Endothelial cell (in vitro differentiated cells): ENCODE results near the gene PSME1. TPM values are rescaled to one million over a fixed set of nuclear protein-coding genes. Genes with fewer than 3 reads are reported as not detected.

Experiments used
- DNase-seq: peaks from one replicate; pipeline ENCODE4 v3.0.0; 2021; ENCODE audit warnings: low spot score
- H3K27ac Mint-ChIP-seq: one replicate; pipeline ENCODE4 v1.8.0; 2021; ENCODE audit warnings: mixed read lengths, inconsistent platforms; ENCODE audit not compliant: unreplicated experiment
- H3K27me3 Mint-ChIP-seq: one replicate; pipeline ENCODE4 v1.8.0; 2021; ENCODE audit warnings: mild to moderate bottlenecking, moderate library complexity, mixed read lengths, inconsistent platforms; ENCODE audit not compliant: unreplicated experiment
- H3K36me3 Mint-ChIP-seq: one replicate; pipeline ENCODE4 v1.8.0; 2021; ENCODE audit warnings: mild to moderate bottlenecking, low read depth, mixed read lengths, inconsistent platforms; ENCODE audit not compliant: unreplicated experiment
- H3K4me1 Mint-ChIP-seq: one replicate; pipeline ENCODE4 v1.8.0; 2021; ENCODE audit warnings: mild to moderate bottlenecking, mixed read lengths, inconsistent platforms; ENCODE audit not compliant: unreplicated experiment
- H3K4me3 Mint-ChIP-seq: one replicate; pipeline ENCODE4 v1.8.0; 2021; ENCODE audit warnings: mild to moderate bottlenecking, mixed read lengths, inconsistent platforms; ENCODE audit not compliant: unreplicated experiment
- H3K9me3 Mint-ChIP-seq: one replicate; pipeline ENCODE4 v1.8.0; 2021; ENCODE audit warnings: mixed read lengths, inconsistent platforms; ENCODE audit not compliant: unreplicated experiment
- CTCF ChIP-seq: fragments of 200-600 bp; sonication (generic); IDR thresholded peaks from one replicate; pipeline ENCODE4 v1.5.0; 2021; ENCODE audit warnings: antibody characterized with exemption; ENCODE audit not compliant: unreplicated experiment
- total RNA-seq: library from RNA; stranded (reverse); fragmentation: NEBNext Ultra II Directional; extraction: Animal tissue kit (Norgen Biotek cat#: 25700); gene quantifications from one replicate; pipeline ENCODE4 v1.2.1, GENCODE V29; 2021; ENCODE audit not compliant: unreplicated experiment

Gene PSME1
- total RNA-seq, 1 donor from 2014 or later: 43.6 TPM

DNA sequence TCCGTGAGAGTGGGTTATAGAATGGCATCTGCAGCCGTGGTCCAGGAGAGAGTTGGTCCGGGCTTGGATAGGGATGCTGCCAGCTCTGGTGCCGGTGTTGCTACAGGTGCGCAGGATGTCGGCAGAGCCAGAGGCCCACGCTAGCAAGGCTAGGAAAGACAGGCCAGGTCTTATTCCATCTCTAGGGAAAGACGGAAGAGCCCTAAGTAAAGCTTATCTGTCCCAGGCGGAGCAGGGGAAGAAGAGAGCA lies 485 bp upstream of the PSME1 start:
- Mint-ChIP-seq H3K27me3 (peaks cover 14% of the 10 kb centered on the region), H3K9me3 (no peaks in the 10 kb centered on the region), H3K27ac (peak overlapping the region; percentile 83), H3K36me3 (peaks cover 18% of the 10 kb centered on the region), H3K4me1 (peaks cover 36% of the 10 kb centered on the region), H3K4me3 (peak overlapping the region; percentile 97)
- no peak for TF ChIP-seq CTCF
- DNase-seq: no peak

GRCh38 chr14:24136684-24137528 lies 912 bp downstream of the PSME1 start:
- Mint-ChIP-seq H3K4me1 (peaks cover 27% of the 10 kb centered on the region), H3K27ac (no peak overlapping the region), H3K4me3 (peak overlapping the region; percentile 85), H3K36me3 (peaks cover 18% of the 10 kb centered on the region), H3K27me3 (peaks cover 14% of the 10 kb centered on the region), H3K9me3 (no peaks in the 10 kb centered on the region)
- no peak for TF ChIP-seq CTCF
- no peak for DNase-seq

DNA sequence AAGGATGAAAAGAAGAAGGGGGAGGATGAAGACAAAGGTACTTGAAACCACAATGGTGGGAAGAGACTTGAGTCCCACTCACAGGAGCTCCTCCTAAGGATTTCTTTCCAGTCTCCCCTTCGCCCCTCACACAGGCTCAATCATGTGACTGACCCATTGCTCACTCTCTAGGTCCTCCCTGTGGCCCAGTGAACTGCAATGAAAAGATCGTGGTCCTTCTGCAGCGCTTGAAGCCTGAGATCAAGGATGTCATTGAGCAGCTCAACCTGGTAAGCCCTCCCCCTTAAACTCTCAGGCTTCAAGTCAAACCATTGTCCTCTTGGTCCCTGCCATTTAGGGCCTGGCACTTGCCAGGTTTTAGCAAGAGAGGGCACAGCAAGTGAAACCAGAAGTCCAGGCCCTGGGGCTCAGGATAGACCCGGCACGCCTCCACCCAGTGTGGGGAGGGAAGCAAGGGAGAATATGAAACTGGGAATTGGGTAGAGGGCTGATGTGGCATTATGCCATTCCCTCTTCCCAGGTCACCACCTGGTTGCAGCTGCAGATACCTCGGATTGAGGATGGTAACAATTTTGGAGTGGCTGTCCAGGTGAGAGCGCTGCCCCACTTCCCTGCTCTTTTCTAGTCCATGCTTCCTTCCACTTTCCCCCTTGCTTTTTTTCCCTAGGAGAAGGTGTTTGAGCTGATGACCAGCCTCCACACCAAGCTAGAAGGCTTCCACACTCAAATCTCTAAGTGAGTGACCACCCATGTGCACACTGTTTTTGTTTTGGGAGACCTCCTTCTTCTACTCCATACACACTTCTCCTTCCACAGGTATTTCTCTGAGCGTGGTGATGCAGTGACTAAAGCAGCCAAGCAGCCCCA lies 1.8 kb downstream of the PSME1 start:
- Mint-ChIP-seq H3K9me3 (no peaks in the 10 kb centered on the region), H3K27ac (no peak overlapping the region), H3K27me3 (peaks cover 13% of the 10 kb centered on the region), H3K4me3 (peak overlapping the region; percentile 85), H3K4me1 (peaks cover 20% of the 10 kb centered on the region), H3K36me3 (peaks cover 18% of the 10 kb centered on the region)
- DNase-seq: no peak
- no peak for TF ChIP-seq CTCF

GRCh38 chr14:24138396-24139271 lies 2.6 kb downstream of the PSME1 start:
- H3K36me3 Mint-ChIP-seq: peaks cover 25% of the 10 kb centered on the region
- H3K4me3 Mint-ChIP-seq: peak overlapping the region; percentile 56
- no peak for DNase-seq
- no peak for TF ChIP-seq CTCF
- H3K27me3 Mint-ChIP-seq: peaks cover 9% of the 10 kb centered on the region
- no peak overlapping the region for H3K27ac Mint-ChIP-seq
- H3K4me1 Mint-ChIP-seq: peaks cover 16% of the 10 kb centered on the region
- H3K9me3 Mint-ChIP-seq: no peaks in the 10 kb centered on the region
